Adrenal gland (tissue), 12 donors: ENCODE results near the gene PAQR9. TPM values are rescaled to one million over a fixed set of nuclear protein-coding genes. Genes with fewer than 3 reads are reported as not detected.

Experiments used
- DNase-seq, 7 donors: peaks; one replicate each; pipeline ENCODE4 v3.0.0-alpha.2; 2019 to 2020
- H3K27ac ChIP-seq, 5 donors: fragments of 200-600 bp; sonication (generic) in 4 of 5; 1 replicate in 3 of 5; 2 replicates in 2 of 5; pipeline versions ENCODE4 v1.5.1 to v1.8.0; 2016 to 2020; ENCODE audit warnings: mild to moderate bottlenecking in 1 of 5
- H3K27me3 ChIP-seq: fragments of 200-600 bp; 2 replicates; pipeline ENCODE4 v1.8.0; 2021
- H3K36me3 ChIP-seq, 2 donors: fragments of 200-600 bp; replicated peaks in 1 of 2; 1 replicate in 1 of 2; 2 replicates in 1 of 2; pipeline versions ENCODE4 v1.5.1 to v1.8.0; 2018 to 2022
- H3K4me1 ChIP-seq, 2 donors: fragments of 200-600 bp; replicated peaks in 1 of 2; 1 replicate in 1 of 2; 2 replicates in 1 of 2; pipeline versions ENCODE4 v1.5.1 to v1.8.0; 2018 to 2021
- H3K4me3 ChIP-seq, 4 donors: fragments of 200-600 bp; sonication (generic) in 3 of 4; one replicate each; pipeline ENCODE4 v1.5.1; 2016 to 2018
- H3K9me3 ChIP-seq, 3 donors: fragments of 200-600 bp; sonication (generic) in 1 of 3; replicated peaks in 1 of 3; 1 replicate in 2 of 3; 2 replicates in 1 of 3; pipeline versions ENCODE4 v1.5.1 to v1.8.0; 2016 to 2021
- POLR2A ChIP-seq, 2 donors: fragments of 450-650 bp; IDR thresholded peaks; one replicate each; pipeline ENCODE4 v1.6.1; 2017; ENCODE audit warnings: antibody characterized with exemption in 2 of 2, mild to moderate bottlenecking in 2 of 2, moderate library complexity in 1 of 2
- WGBS, 4 donors: extraction: QIAGEN DNeasy Blood & Tissue Kit in 2 of 4; methylation state at CpG; one replicate each; pipeline versions ENCODE4 v1.1.5 to v1.1.7; 2013 to 2017; 5-methylcytosine and 5-hydroxymethylcytosine counted together
- intact Hi-C, 2 donors: fragments of 100-400 bp; cut with DNase I; formaldehyde crosslinking; loops; one replicate each; pipeline versions ENCODE4 v1.14.1 to v1.15.0; 2022 to 2023
- polyA plus RNA-seq, 3 donors: library from polyadenylated mRNA; stranded (reverse); fragments of 200-250 nt in 2 of 3; fragments of 350-450 nt in 1 of 3; fragmentation: Illumina TruSeq in 1 of 3; extraction: RNeasy Lipid Tissue Mini Kit (QIAGEN cat#74804) in 1 of 3; gene quantifications; one replicate each; pipeline ENCODE4 v1.2.3, GENCODE V29; 2013 to 2014
- total RNA-seq, 9 donors: library from RNA; depleted of rRNA in 4 of 9; stranded (reverse); fragments of >200 nt in 4 of 9; fragments of 120-200 nt in 1 of 9; fragmentation: NEBNext Ultra II Directional in 1 of 9; extraction: Animal tissue kit (Norgen Biotek cat#: 25700) in 1 of 9; gene quantifications; one replicate each; pipeline versions ENCODE4 v1.1.0 to v1.2.4, GENCODE V29; 2013 to 2023
- TF ChIP-seq, protein P1 (sequence below), 6 experiments: fragments of 450-650 bp in 4 of 6; fragments of 200-600 bp in 2 of 6; sonication (generic) in 1 of 6; IDR thresholded peaks; 1 replicate in 5 of 6; 2 replicates in 1 of 6; pipeline versions ENCODE4 v1.5.1 to v1.8.0; 2016 to 2021; ENCODE audit warnings: antibody characterized with exemption in 6 of 6, mild to moderate bottlenecking in 2 of 6, moderate library complexity in 1 of 6
- donor health status: healthy with polysubstance abuse.
- donor health status: Bipolar disorder and iron deficiency.
- donor health status: DM: yes; HTN: yes; CAD: no.
- donor health status: DM: no; HTN: no; CAD: no.
- donor health status: DM: no; HTN: no; CAD: no.
- donor health status: DM: yes; HTN: yes; CAD: no.

Gene PAQR9
- total and polyA plus RNA-seq, 12 donors: 0.13 to 3.7 (median 0.20) TPM; not detected in 6

DNA sequence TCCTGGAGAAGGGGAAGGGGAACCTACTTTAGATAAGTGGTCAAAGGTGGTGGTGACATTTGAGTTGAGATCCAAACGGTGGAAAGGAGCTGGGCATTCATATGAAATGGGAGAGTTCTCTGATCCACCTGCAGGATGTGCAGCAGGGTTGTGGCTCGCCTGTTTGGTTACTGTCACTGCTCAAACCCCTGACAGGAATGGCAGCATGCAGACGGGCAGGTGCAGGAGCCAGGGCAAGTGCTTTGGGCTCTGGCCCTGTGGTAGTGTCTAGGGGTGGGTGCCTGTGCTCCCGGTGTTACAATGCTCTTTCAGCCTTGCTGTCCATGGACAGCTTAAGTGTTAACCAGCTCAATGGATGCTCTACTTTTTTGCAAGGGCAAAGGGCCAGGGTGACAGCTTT lies 18.5 kb downstream of the PAQR9 start:
- 77 to 84% (median 80%) methylated on average over 2 to 4 of the region's 4 CpGs for WGBS, 4 donors
- H3K27me3 ChIP-seq: no peaks in the 10 kb centered on the region
- H3K9me3 ChIP-seq: no peaks in the 10 kb centered on the region

DNA sequence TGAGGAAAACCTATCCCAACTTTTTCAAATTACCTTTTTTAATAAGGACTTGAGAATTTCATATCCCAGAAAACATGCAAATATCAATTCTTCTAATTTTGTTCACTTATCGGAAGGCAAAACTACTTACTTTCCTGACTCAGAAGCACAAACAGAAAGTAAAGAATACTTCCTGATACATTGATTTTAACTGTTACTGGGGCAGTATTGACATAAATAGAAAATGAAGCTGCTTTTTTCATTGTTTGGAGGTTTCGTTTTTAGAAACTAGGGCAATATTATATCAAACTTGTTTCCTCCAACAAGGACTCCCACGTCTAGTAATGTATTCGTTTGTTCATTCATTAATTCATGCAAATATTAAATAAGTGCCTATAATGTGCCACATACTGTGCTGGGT lies 19.1 kb downstream of the PAQR9 start:
- TF ChIP-seq, protein P1, sequence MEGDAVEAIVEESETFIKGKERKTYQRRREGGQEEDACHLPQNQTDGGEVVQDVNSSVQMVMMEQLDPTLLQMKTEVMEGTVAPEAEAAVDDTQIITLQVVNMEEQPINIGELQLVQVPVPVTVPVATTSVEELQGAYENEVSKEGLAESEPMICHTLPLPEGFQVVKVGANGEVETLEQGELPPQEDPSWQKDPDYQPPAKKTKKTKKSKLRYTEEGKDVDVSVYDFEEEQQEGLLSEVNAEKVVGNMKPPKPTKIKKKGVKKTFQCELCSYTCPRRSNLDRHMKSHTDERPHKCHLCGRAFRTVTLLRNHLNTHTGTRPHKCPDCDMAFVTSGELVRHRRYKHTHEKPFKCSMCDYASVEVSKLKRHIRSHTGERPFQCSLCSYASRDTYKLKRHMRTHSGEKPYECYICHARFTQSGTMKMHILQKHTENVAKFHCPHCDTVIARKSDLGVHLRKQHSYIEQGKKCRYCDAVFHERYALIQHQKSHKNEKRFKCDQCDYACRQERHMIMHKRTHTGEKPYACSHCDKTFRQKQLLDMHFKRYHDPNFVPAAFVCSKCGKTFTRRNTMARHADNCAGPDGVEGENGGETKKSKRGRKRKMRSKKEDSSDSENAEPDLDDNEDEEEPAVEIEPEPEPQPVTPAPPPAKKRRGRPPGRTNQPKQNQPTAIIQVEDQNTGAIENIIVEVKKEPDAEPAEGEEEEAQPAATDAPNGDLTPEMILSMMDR (IDR thresholded peaks at IDR 0.05): no peak
- TF ChIP-seq POLR2A (IDR thresholded peaks at IDR 0.05): no peak
- Histone ChIP-seq H3K36me3 (no peaks in the 10 kb centered on the region), H3K4me1 (no peaks in the 10 kb centered on the region), H3K27me3 (no peaks in the 10 kb centered on the region), H3K4me3 (no peak overlapping the region), H3K27ac (no peak overlapping the region), H3K9me3 (no peaks in the 10 kb centered on the region)
- 59 to 65% (median 61%) methylated on average over 4 of the region's 4 CpGs for WGBS, 4 donors
- intact Hi-C loops: no loop called here
- DNase-seq: no peak

More for the DNA sequence above, 18.5 kb downstream of the PAQR9 start:
- intact Hi-C loops: no loop called here
- DNase-seq: no peak
- no peaks in the 10 kb centered on the region for H3K36me3 ChIP-seq
- no peak overlapping the region for H3K4me3 ChIP-seq
- H3K27ac ChIP-seq: no peak overlapping the region
- no peaks in the 10 kb centered on the region for H3K4me1 ChIP-seq
- TF ChIP-seq, protein P1 (IDR thresholded peaks at IDR 0.05): no peak
- no peak for TF ChIP-seq POLR2A (IDR thresholded peaks at IDR 0.05)

DNA sequence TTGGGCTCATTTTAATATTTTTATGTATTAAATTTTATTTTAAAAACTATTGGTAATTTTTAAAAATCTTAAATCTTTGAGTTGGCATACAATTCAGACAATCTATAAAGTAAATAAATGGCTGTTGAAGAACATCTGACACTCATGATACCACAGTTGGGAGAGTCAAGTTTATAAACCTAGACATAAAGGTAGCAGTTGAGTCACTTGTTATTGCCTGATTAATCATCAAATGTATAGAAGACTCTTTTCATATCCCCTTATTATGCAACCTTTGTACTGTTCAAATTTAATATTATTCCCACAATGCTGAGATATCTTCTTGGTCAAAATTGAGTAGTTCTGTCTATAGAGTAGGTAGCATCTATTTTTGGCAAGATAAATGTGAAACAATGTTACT lies 19.6 kb downstream of the PAQR9 start:
- intact Hi-C loops: no loop called here
- TF ChIP-seq POLR2A (IDR thresholded peaks at IDR 0.05): no peak
- TF ChIP-seq, protein P1 (IDR thresholded peaks at IDR 0.05): no peak
- Histone ChIP-seq H3K27ac (no peak overlapping the region), H3K27me3 (no peaks in the 10 kb centered on the region), H3K4me3 (no peak overlapping the region), H3K9me3 (no peaks in the 10 kb centered on the region), H3K4me1 (no peaks in the 10 kb centered on the region), H3K36me3 (no peaks in the 10 kb centered on the region)
- no peak for DNase-seq

DNA sequence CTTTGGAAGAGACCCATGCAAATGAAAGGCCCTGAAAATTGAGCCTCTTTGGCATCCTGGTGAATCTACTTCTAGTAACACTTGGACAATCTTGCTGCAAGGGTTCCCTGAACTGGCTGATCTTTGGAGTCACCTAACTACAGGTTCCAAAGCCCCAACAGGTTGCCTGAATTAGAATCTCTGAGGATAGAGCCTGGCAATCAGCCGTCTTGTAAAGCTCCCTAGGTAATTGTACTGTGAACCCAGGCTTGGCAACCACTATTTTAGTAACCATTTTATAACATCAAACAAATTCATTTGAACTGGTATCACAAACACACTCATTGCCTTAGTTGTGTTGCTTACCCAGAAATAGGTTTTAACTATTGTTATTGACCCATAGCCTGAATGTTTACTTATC lies 20.1 kb downstream of the PAQR9 start:
- H3K36me3 ChIP-seq: no peaks in the 10 kb centered on the region
- TF ChIP-seq POLR2A (IDR thresholded peaks at IDR 0.05): no peak
- TF ChIP-seq, protein P1 (IDR thresholded peaks at IDR 0.05): no peak
- no peak for DNase-seq
- H3K4me3 ChIP-seq: no peak overlapping the region
- no peaks in the 10 kb centered on the region for H3K27me3 ChIP-seq
- H3K4me1 ChIP-seq: no peaks in the 10 kb centered on the region
- intact Hi-C loops: no loop called here
- no peak overlapping the region for H3K27ac ChIP-seq
- 82 to 97% (median 94%) methylated on average over 1 of the region's 1 CpG for WGBS, 4 donors
- H3K9me3 ChIP-seq: no peaks in the 10 kb centered on the region
